ENCODE measurements around the gene SEMA5A.

SEMA5A gene

GRCh38 chr5:9558319-9558965, 12.6 kb upstream of the SEMA5A start:
- no peak for TF ChIP-seq CTCF (conservative IDR thresholded peaks at IDR 0.05)
- no peak overlapping the region for H3K27ac ChIP-seq

GRCh38 chr5:9557696-9558095, 11.8 kb upstream of the SEMA5A start:
- TF ChIP-seq CTCF (conservative IDR thresholded peaks at IDR 0.05), result no peak
- no peak overlapping the region for H3K27ac ChIP-seq

GRCh38 chr5:9555961-9556360, 10.1 kb upstream of the SEMA5A start:
- no peak for TF ChIP-seq CTCF (conservative IDR thresholded peaks at IDR 0.05)
- H3K27ac ChIP-seq, result no peak overlapping the region

GRCh38 chr5:9554122-9554521, 8.2 kb upstream of the SEMA5A start:
- no peak for TF ChIP-seq CTCF (conservative IDR thresholded peaks at IDR 0.05)
- H3K27ac ChIP-seq, result no peak overlapping the region

- TF ChIP-seq CTCF (conservative IDR thresholded peaks at IDR 0.05), result no peak
- H3K27ac ChIP-seq, result no peak overlapping the region
These were observed 7.7 kb upstream of the SEMA5A start for GRCh38 chr5:9553561-9553960.

GRCh38 chr5:9551567-9552537, 6.0 kb upstream of the SEMA5A start:
- TF ChIP-seq CTCF (conservative IDR thresholded peaks at IDR 0.05), result no peak
- no peak overlapping the region for H3K27ac ChIP-seq

- no peak for TF ChIP-seq CTCF (conservative IDR thresholded peaks at IDR 0.05)
- H3K27ac ChIP-seq, result no peak overlapping the region
These were observed 4.1 kb upstream of the SEMA5A start for GRCh38 chr5:9549941-9550340.

Measured in VCaP (cell line).